K562 (cell line): ENCODE measurements around the gene KCNK18. TPM values are rescaled to one million over a fixed set of nuclear protein-coding genes. Genes with fewer than 3 reads are reported as not detected.

Experiments used
- ATAC-seq: fragments of 200-7000 bp; cut with Tn5 transposase; 3 replicates; pipeline ENCODE4 v1.9.1; 2020; ENCODE audit warnings: moderate library complexity
- BruUV-seq: library from RNA; stranded (reverse); fragments of 400-500 nt; replicated peaks from 2 replicates; lab custom pipeline; 2021; lab: Mats Ljungman, UMichigan
- CTCF ChIA-PET: fragments of 300-600 bp; formaldehyde crosslinking; extraction: SDS; loops from one replicate; lab custom pipeline; 2021; ENCODE audit warnings: low intra/inter-chr PET ratio; lab: Yijun Ruan, JAX
- POLR2A ChIA-PET: fragments of 300-600, 350-650 bp; sonication (Branson Sonifier 250); formaldehyde crosslinking; extraction: SDS; loops from one replicate; lab custom pipeline; 2021; ENCODE audit warnings: antibody characterized with exemption, inconsistent platforms; lab: Yijun Ruan, JAX
- DNase-seq, 4 experiments: peaks; one replicate each; pipeline versions ENCODE4 v3.0.0 to v3.0.0-alpha.2; 2011 to 2018; ENCODE audit warnings: low spot score in 3 of 4, mixed read lengths in 3 of 4; ENCODE audit errors: extremely low read depth in 1 of 4
- FAIRE-seq: peaks from 2 replicates; lab custom pipeline; 2011; peaks lifted over from hg19 to GRCh38; lab: Jason Lieb, UNC
- H2AFZ ChIP-seq: 2 replicates; pipeline ENCODE4 v1.6.0; 2011; ENCODE audit warnings: low read depth, low read length, control low read depth, inconsistent platforms
- H3K27ac ChIP-seq: fragments of 200-600 bp; 3 replicates; pipeline ENCODE4 v1.8.0; 2011; ENCODE audit warnings: low read depth, mild to moderate bottlenecking, control low read depth, inconsistent platforms, low read length, moderate library complexity, mixed read lengths; ENCODE audit errors: extremely low read depth
- H3K27me3 ChIP-seq, 2 experiments: fragments of 300-600 bp in 1 of 2; 2 replicates in 1 of 2; 3 replicates in 1 of 2; pipeline versions ENCODE4 v1.6.0 to v1.8.0; 2011; ENCODE audit warnings: inconsistent platforms in 2 of 2, low read length in 2 of 2, mild to moderate bottlenecking in 1 of 2, mixed read lengths in 1 of 2, moderate library complexity in 1 of 2; ENCODE audit not compliant: control insufficient read depth in 2 of 2, insufficient read depth in 2 of 2
- H3K36me3 ChIP-seq: fragments of 300-600 bp; 3 replicates; pipeline ENCODE4 v1.8.0; 2011; ENCODE audit warnings: mild to moderate bottlenecking, low read length, inconsistent platforms; ENCODE audit not compliant: control insufficient read depth, insufficient read depth
- H3K4me1 ChIP-seq, 2 experiments: fragments of 200-600 bp in 1 of 2; replicated peaks in 1 of 2; 2 replicates in 1 of 2; 3 replicates in 1 of 2; pipeline versions ENCODE4 v1.5.1 to v1.8.0; 2011; ENCODE audit warnings: inconsistent platforms in 2 of 2, low read length in 2 of 2, mild to moderate bottlenecking in 1 of 2, mixed read lengths in 1 of 2, moderate library complexity in 1 of 2; ENCODE audit not compliant: control insufficient read depth in 2 of 2, insufficient read depth in 2 of 2
- H3K4me2 ChIP-seq: 2 replicates; pipeline ENCODE4 v1.6.1; 2011; ENCODE audit warnings: low read length, control low read depth, inconsistent platforms, mixed read lengths; ENCODE audit not compliant: insufficient read depth
- H3K4me3 ChIP-seq: fragments of 200-600 bp; sonication (generic), shearing (Covaris generic); 2 replicates; pipeline ENCODE4 v1.5.1; 2016; ENCODE audit warnings: control low read depth, inconsistent platforms
- H3K79me2 ChIP-seq: fragments of 200-600 bp; 3 replicates; pipeline ENCODE4 v1.8.0; 2011; ENCODE audit warnings: low read length, inconsistent platforms; ENCODE audit not compliant: control insufficient read depth, insufficient read depth
- H3K9ac ChIP-seq, 2 experiments: 2 replicates each; pipeline versions ENCODE4 v1.6.0 to v1.6.1; 2011; ENCODE audit warnings: low read depth in 2 of 2, low read length in 2 of 2, control low read depth in 1 of 2, inconsistent platforms in 1 of 2, mild to moderate bottlenecking in 1 of 2, mixed read lengths in 1 of 2; ENCODE audit not compliant: insufficient read depth in 1 of 2
- H3K9me1 ChIP-seq: one replicate; pipeline ENCODE4 v1.6.0; 2011; ENCODE audit warnings: inconsistent platforms, mild to moderate bottlenecking, low read length, moderate library complexity; ENCODE audit not compliant: control insufficient read depth, insufficient read depth
- H3K9me3 ChIP-seq: replicated peaks from 2 replicates; pipeline ENCODE4 v1.5.1; 2011; ENCODE audit warnings: low read depth, low read length, inconsistent platforms; ENCODE audit not compliant: control insufficient read depth, insufficient read depth
- H4K20me1 ChIP-seq: replicated peaks from 2 replicates; pipeline ENCODE4 v1.6.1; 2011; ENCODE audit warnings: low read length, inconsistent platforms, mixed read lengths; ENCODE audit not compliant: control insufficient read depth, insufficient read depth
- BRD9 ChIP-seq: fragments of 450-650 bp; IDR thresholded peaks from 2 replicates; pipeline ENCODE4 v1.6.1; 2018; ENCODE audit warnings: low read depth; ENCODE audit not compliant: partially characterized antibody
- FOXP1 ChIP-seq: sonication (generic); formaldehyde crosslinking; IDR thresholded peaks from 2 replicates; pipeline ENCODE4 v1.8.0; 2022; ENCODE audit warnings: mild to moderate bottlenecking, missing genetic modification reagents
- FUS ChIP-seq: fragments of 200-400 bp; formaldehyde crosslinking; optimal IDR thresholded peaks from 2 replicates; pipeline ENCODE3; 2017; ENCODE audit warnings: low read depth, low read length
- KLF13 ChIP-seq: fragments of 450-650 bp; IDR thresholded peaks from 2 replicates; pipeline ENCODE4 v1.6.1; 2016; ENCODE audit warnings: missing genetic modification characterization, low read depth, mild to moderate bottlenecking, missing compliant biosample characterization, moderate library complexity, borderline replicate concordance
- NBN ChIP-seq: fragments of 450-650 bp; IDR thresholded peaks from 2 replicates; pipeline ENCODE4 v1.6.1; 2016; ENCODE audit warnings: low read depth, mild to moderate bottlenecking
- POLR3A ChIP-seq: IDR thresholded peaks from 2 replicates; pipeline ENCODE4 v1.6.1; 2011; ENCODE audit warnings: borderline replicate concordance, mild to moderate bottlenecking, moderate library complexity; ENCODE audit not compliant: insufficient read length, insufficient read depth; ENCODE audit errors: extremely low read depth
- RBFOX2 ChIP-seq: fragments of 200-400 bp; formaldehyde crosslinking; IDR thresholded peaks from 2 replicates; pipeline ENCODE4 v1.6.1; 2017; ENCODE audit warnings: low read depth, mild to moderate bottlenecking, low read length, moderate library complexity
- RFX1 ChIP-seq: fragments of 450-650 bp; IDR thresholded peaks from 2 replicates; pipeline ENCODE4 v1.6.1; 2016; ENCODE audit warnings: mild to moderate bottlenecking, moderate library complexity
- SRF ChIP-seq, 2 experiments: fragments of 250-450, 450-650 bp in 1 of 2; sonication (Bioruptor Pico) in 1 of 2; sonication (generic) in 1 of 2; formaldehyde crosslinking; IDR thresholded peaks; 2 replicates each; pipeline versions ENCODE4 v1.5.0 to v1.5.1; 2020 to 2022; ENCODE audit warnings: mild to moderate bottlenecking in 1 of 2, missing genetic modification reagents in 1 of 2
- STAT5A ChIP-seq: IDR thresholded peaks from 2 replicates; pipeline ENCODE4 v1.6.1; 2012; ENCODE audit warnings: low read length, inconsistent platforms, borderline replicate concordance
- ZFX ChIP-seq: sonication (generic); formaldehyde crosslinking; IDR thresholded peaks from 2 replicates; pipeline ENCODE4 v1.8.0; 2022; ENCODE audit warnings: mild to moderate bottlenecking, missing genetic modification reagents, moderate library complexity
- ZNF24 ChIP-seq: fragments of 450-650 bp; IDR thresholded peaks from 2 replicates; pipeline ENCODE4 v1.6.1; 2016
- ZNF717 ChIP-seq: fragments of 250-450 bp; sonication (Bioruptor Pico); IDR thresholded peaks from 2 replicates; pipeline ENCODE4 v1.5.0; 2021
- WGBS: fragments of 100-300 bp; shearing (Covaris generic); methylation state at CpG from one replicate; pipeline ENCODE4 v1.1.6; 2016; ENCODE audit warnings: low coverage, mixed read lengths; ENCODE audit not compliant: insufficient coverage; ENCODE audit errors: missing lambda C conversion rate; 5-methylcytosine and 5-hydroxymethylcytosine counted together
- in situ Hi-C: fragments of 300-500 bp; cut with MboI; formaldehyde crosslinking; loops from 4 replicates; pipeline ENCODE4 v1.15.0; 2018; ENCODE audit warnings: inconsistent platforms, mixed read lengths
- intact Hi-C: fragments of 100-400 bp; cut with micrococcal nuclease; formaldehyde crosslinking; loops from 2 replicates; pipeline ENCODE4 v1.14.2; 2022
- polyA plus RNA-seq, 8 experiments: library from polyadenylated mRNA; depleted of rRNA in 4 of 8; stranded (reverse) in 5 of 8; unstranded in 3 of 8; fragments of >200 nt; fragmentation: Nextera tagmentation in 2 of 8; fragmentation: Illumina TruSeq in 1 of 8; extraction: Ambion mirVana in 2 of 8; extraction: Trizol in 1 of 8; gene quantifications; 2 replicates each; pipeline versions ENCODE4 v1.2.1 to v1.2.3, GENCODE V29; 2011 to 2014; ENCODE audit warnings: inconsistent platforms in 1 of 8, missing spikeins in 1 of 8
- total RNA-seq, 7 experiments: library from RNA; depleted of rRNA in 6 of 7; stranded (reverse); fragments of >200 nt in 6 of 7; fragmentation: Illumina TruSeq in 2 of 7; extraction: Trizol in 2 of 7; gene quantifications; 2 replicates each; pipeline versions ENCODE4 v1.2.1 to v1.2.3, GENCODE V29; 2011 to 2021; ENCODE audit warnings: low replicate concordance in 1 of 7
- TF ChIP-seq, protein P1 (sequence below): fragments of 450-650 bp; IDR thresholded peaks from 2 replicates; pipeline ENCODE4 v1.6.1; 2017; ENCODE audit warnings: antibody characterized with exemption

KCNK18 gene
- total and polyA plus RNA-seq, 9 of the 15 experiments (the other 6 are each of a cell fraction or from before 2014, with no cell fraction given) = not detected

- no peaks in the 10 kb centered on the region for H3K9me3 ChIP-seq
- no peaks in the 10 kb centered on the region; the same call in 1 of the 2 replicates for H4K20me1 ChIP-seq
- H3K27ac ChIP-seq = no peak overlapping the region
- no peak for ATAC-seq
- H2AFZ ChIP-seq = no peak overlapping the region
- no peaks in the 10 kb centered on the region for H3K79me2 ChIP-seq
- peaks cover 3 to 27% of the 10 kb centered on the region in 2 experiments; a peak in 4 of 5 replicates for H3K27me3 ChIP-seq
- DNase-seq = no peak
- FAIRE-seq = no peak
- in situ Hi-C loops (loop anchor here (25.0 kb wide), 1 partner anchor 1016 kb away; no protein-coding TSS in a partner anchor), intact Hi-C loops (no loop called here)
- H3K4me1 ChIP-seq = peaks cover 0 to 16% of the 10 kb centered on the region in 2 experiments; a peak in 3 of 5 replicates
- POLR2A ChIA-PET = no interaction called here
- WGBS = 0% methylated on average over 5 of the region's 10 CpGs
- H3K36me3 ChIP-seq = no peaks in the 10 kb centered on the region
- no peak overlapping the region for H3K9ac ChIP-seq
- no peak overlapping the region for H3K4me2 ChIP-seq
- TF ChIP-seq ZNF717 (no peak), RFX1 (peak; percentile 69)
- no peaks in the 10 kb centered on the region for H3K9me1 ChIP-seq
- BruUV-seq = no TSS peak
- CTCF ChIA-PET = no interaction called here
- no peak overlapping the region for H3K4me3 ChIP-seq
Observed at GRCh38 chr10:117221156-117221711, 23.9 kb downstream of the KCNK18 start.

DNA sequence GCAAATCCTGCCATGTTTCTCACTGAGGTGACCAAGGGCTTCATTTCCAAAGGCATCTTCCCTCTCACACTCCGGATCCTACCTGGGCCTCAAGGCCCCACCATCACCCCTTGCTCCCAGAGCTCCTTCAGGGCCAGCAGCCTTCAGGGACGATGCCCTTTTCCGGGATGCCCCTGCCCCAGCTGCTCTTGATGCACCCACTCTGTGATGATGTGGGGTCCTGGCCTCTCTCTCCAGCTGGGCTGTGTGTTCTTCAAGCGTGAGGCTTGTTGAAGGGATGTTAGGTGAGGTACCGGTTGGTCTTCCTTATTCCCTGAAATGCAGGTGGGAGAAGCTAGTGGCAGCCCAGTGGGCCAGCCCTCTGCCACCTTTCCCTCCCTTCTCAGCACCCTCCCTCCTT, 25.3 kb downstream of the KCNK18 start:
- H3K36me3 ChIP-seq = no peaks in the 10 kb centered on the region
- intact Hi-C loops = no loop called here
- H3K4me3 ChIP-seq = no peak overlapping the region
- no peak overlapping the region for H3K4me2 ChIP-seq
- in situ Hi-C loops = loop anchor here (25.0 kb wide), 1 partner anchor 1015 kb away; no protein-coding TSS in a partner anchor
- WGBS = 5% methylated on average over 4 of the region's 5 CpGs
- BruUV-seq = no TSS peak
- H4K20me1 ChIP-seq = no peaks in the 10 kb centered on the region
- no peaks in the 10 kb centered on the region for H3K9me1 ChIP-seq
- no peaks in the 10 kb centered on the region for H3K9me3 ChIP-seq
- H3K27ac ChIP-seq = no peak overlapping the region
- H3K27me3 ChIP-seq = peaks cover 3 to 21% of the 10 kb centered on the region in 2 experiments; a peak in 4 of 5 replicates
- ChIA-PET POLR2A (no interaction called here), CTCF (no interaction called here)
- H2AFZ ChIP-seq = no peak overlapping the region
- no peaks in the 10 kb centered on the region for H3K79me2 ChIP-seq
- FAIRE-seq (no peak), DNase-seq (no peak), ATAC-seq (no peak)
- peaks cover 0 to 3% of the 10 kb centered on the region in 2 experiments; a peak in 3 of 5 replicates for H3K4me1 ChIP-seq
- no peak overlapping the region for H3K9ac ChIP-seq
- TF ChIP-seq NBN (no peak), ZNF24 (no peak), FUS (no peak), ZFX (CRISPR knock-in tag) (no peak), RBFOX2 (no peak), BRD9 (no peak), SRF (CRISPR knock-in tag; IDR thresholded peaks at IDR 0.05) (no peak), STAT5A (no peak), POLR3A (no peak), RFX1 (no peak), FOXP1 (CRISPR knock-in tag) (no peak), KLF13 (no peak)
- TF ChIP-seq, protein P1, sequence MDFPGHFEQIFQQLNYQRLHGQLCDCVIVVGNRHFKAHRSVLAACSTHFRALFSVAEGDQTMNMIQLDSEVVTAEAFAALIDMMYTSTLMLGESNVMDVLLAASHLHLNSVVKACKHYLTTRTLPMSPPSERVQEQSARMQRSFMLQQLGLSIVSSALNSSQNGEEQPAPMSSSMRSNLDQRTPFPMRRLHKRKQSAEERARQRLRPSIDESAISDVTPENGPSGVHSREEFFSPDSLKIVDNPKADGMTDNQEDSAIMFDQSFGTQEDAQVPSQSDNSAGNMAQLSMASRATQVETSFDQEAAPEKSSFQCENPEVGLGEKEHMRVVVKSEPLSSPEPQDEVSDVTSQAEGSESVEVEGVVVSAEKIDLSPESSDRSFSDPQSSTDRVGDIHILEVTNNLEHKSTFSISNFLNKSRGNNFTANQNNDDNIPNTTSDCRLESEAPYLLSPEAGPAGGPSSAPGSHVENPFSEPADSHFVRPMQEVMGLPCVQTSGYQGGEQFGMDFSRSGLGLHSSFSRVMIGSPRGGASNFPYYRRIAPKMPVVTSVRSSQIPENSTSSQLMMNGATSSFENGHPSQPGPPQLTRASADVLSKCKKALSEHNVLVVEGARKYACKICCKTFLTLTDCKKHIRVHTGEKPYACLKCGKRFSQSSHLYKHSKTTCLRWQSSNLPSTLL = no peak
